ENCODE data around the gene RBMS3.
"Not testable (repeated sequence)": the region's sequence is repeated elsewhere in the genome, so short reads cannot be mapped to it uniquely, and the experiment has no call there.

RBMS3 gene

DNA sequence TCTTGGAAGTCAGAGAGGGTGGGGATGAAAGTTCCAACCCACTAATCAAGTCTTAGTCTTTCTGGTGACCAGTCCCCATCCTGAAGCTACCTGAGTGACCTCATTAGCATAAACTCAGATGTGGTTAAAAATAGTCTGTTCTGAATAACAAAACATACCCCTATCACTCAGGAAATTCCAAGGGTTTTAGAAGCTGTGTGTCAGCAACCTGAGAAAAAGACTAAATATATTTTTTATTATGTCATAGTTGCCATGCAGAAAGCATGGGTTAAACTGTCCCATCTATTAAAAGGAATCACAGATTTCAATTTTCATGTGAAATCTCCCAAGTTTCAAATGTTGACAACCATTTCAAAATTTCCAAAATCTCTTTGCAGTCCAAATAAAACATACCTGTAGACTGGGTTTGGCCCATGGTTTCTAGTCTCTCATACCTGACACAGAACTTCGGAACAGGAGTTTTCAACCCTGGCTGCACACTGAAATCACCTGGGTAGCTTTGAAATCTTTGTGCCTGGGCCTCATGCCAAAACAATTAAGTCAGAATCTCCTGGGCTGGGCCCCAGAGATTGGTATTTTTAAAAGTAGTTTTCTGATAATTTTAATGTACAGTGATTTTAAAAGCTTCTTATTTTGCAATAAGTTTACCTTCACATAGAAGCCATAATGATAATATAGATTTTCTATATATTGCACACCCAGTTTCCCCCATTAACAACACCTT lies 476.3 kb downstream of the RBMS3 start:
- no peak for FAIRE-seq

DNA sequence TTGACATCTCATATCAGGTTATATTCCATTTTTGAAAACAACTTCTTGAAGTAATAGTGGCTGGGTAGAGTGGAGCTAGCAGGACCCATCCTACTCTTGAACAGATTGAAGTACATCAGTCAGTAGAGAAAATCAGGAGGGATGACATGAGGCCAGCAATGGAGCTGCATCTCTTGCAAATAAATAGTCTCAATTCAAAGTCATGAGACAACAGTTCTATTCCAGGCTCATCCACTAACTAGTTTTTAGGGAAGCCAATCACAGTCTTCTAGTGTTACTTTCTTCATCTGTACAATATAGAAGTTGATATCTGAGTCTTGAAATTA lies 477.2 kb downstream of the RBMS3 start:
- no peak for FAIRE-seq

GRCh38 chr3:29758434-29759322 lies 477.8 kb downstream of the RBMS3 start:
- FAIRE-seq = no peak

GRCh38 chr3:29759411-29760225 lies 478.7 kb downstream of the RBMS3 start:
- FAIRE-seq = no peak

DNA sequence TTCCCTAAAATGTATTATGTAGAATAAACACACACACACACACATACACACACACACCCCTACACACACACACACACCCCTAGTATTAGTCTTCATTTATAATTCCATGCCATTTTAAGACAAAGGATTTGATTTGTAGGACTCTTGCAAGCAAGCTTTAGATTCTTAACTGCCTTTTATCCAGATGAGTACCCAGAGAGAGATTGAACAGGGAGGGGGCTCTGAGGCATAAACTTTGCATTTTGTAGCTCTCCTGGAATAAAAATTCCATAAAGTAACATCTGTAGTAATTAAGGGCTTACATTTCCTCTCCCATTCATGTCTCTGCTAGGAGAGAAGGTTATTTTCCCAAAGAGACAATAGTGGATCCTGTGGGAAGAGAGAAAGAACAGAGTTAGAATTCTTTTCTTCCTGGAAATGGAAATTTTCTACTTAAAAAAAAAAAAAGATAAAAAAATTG lies 479.4 kb downstream of the RBMS3 start:
- FAIRE-seq = no peak

GRCh38 chr3:29761517-29761916 lies 480.6 kb downstream of the RBMS3 start:
- no peak for FAIRE-seq

DNA sequence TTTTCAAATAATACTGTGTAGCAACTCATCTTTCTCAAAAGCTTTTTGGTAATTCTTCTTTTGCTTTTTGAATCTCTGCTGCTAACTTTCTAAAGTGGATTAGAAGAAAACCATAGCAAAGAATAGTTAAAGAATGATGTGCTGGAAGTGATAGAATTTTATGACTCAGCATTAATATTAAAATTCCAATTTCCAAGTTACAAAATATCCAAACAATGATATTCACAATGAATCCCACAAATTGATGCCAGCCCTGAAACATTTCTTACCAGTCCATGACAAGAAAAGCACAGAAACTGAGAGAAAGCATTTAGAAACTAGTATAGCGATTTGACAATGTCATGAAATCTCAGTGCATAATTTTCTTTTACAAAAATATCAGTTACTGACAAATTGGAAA lies 482.2 kb downstream of the RBMS3 start:
- no peak for FAIRE-seq

DNA sequence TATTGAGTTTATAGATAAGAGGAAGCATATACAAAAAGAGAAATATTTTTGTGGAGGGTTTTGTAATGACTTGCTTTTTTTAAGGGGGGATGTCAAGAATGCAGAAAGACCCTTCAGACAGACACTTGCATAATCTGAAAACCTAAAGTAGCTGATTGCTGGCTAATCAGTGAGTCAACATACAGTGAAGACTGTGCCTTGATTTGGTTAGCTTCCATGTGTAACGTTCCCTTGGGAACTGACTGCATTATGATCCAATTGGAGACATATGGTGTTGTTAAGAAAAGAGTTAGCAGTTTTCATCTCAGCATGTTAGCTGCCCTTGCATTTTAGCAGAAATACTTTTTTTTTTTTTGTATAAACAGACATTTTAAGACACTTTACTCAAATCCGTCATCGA lies 483.2 kb downstream of the RBMS3 start:
- FAIRE-seq = no peak

DNA sequence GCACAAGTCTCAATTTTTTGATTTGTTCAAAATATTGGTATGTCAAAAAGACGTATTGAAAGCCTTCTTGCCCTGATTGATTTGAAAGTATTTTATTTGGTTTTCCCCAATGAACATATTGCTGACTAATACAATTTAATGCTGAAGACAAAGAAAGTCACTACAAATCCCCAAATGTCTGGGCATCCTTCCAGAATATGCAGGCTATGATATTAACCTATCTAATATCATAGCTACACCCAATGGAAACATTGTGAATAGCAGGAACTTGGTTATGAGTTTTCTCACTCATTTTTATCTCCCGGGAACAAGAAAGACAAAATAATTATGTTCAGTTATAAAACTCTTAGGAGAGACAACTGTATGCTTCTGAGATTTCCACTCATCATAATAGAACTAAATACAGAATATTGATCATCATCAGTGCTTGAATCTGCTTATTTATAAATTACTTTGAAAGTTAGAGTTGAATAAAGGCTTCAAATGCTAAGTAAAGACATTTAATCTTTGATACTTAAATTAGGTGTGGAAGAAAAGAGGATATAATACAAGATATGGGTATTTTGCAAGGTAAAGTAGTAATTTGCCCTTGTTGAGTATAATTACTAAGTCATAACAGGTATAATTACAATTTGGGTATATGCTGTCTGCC lies 483.9 kb downstream of the RBMS3 start:
- peak; percentile 40 for FAIRE-seq

DNA sequence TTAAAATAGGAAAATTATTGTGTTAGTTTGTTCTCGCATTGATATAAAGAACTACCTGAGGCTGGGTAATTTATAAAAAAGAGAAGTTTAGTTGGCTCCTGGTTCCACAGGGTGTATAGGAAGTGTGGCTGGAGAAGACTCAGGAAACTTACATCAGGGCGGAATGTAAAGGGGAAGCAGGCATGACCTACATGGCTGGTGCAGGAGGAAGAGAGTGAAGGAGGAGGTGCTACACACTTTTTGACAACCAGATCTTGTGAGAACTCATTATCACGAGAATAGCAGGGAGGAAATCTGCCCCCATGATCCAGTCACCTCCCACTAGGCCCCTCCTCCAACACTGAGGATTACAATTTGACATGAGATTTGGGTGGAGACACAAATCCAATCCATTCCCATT lies 490.7 kb downstream of the RBMS3 start:
- FAIRE-seq = no peak

DNA sequence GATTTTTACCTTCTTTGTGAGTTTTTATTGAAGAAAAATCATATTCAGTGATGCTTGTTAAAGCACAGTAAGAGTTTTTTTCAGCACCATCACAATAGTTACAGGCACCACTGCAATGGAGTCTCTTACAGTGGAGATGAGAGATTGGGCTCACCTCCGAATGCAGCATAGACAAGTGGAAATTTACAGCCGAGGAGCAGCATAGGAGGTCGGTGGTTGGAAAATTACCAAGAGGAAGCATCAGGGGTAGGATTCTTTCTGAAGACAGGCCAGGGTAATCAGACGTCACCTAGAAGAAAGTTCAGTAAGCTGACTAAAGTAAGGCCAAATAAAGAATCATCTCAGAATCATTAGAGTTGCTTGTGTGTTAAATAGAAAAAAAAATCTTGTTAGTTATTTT lies 491.6 kb downstream of the RBMS3 start:
- FAIRE-seq = no peak

DNA sequence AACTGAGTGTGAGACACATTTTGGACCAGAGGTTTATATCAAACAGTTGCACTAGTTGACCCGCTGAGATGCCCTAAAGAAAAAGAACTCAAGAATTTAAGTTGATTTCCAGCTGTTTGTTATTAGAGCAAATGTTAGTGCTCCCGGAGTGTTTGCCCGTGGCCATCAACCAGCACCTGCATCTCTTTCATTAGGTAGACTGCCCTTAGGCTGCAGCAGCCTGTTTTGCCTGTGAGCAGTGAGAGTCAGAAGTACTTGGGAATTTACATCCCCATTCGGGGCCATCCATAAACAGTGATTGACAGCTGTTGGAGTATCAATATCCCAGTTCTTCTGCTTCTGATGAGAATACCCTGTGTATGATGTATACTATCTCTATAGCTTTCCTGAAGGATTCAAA lies 492.6 kb downstream of the RBMS3 start:
- FAIRE-seq = no peak

- no peak for FAIRE-seq
These were observed 494.5 kb downstream of the RBMS3 start for GRCh38 chr3:29775340-29775739.

DNA sequence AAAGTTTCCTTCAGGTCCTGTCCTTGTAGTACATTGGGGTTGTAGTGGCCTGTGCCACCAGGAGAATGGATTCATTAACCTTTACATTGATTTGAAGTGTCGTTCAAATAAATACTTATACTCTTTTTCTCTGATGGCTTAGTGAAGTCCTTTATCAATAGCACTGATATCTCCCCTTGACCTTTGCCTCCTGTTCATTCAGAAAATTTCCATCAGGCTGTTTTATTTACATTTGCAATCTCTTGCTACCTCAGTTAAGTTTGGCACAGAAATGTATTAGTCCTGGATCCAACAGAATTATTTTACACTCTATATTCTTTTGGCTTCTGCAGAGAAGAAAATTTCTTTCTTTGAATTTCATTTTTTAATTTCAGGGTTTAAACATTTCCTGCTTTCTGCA lies 497.0 kb downstream of the RBMS3 start:
- no peak for FAIRE-seq

DNA sequence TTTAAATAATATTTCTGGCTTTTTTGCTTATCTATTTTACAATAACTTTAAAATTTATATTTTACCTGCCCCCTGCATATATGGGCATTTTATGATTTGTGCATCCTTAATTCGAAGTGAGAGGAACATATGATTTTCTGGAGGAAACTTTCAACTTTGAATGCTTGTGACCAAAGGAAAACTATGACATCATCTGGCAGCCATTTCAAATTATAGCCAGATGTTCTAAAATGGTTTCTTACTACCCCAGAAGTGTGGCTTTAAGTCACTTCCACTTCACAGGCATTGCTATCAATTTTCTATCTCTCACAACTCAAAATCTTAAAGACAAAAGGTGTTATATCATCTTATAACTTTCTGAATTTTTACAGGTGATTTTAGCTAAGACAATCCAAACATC lies 508.8 kb downstream of the RBMS3 start:
- no peak for FAIRE-seq

DNA sequence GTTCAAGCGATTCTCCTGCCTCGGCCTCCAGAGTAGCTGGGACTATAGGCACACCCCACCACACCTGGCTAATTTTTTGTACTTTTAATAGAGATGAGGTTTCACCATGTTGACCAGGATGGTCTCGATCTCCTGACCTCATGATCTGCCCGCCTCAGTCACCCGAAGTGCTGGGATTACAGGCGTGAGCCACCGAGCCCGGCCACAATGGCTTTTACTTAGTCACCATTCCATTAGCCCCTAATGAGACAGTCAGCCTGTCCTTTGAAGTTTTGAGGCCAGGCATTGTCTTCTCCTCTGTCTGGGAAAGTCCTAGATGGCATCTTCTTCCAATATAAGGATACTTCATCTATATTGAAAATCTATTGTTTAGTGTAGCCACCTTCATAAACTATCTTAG lies 515.9 kb downstream of the RBMS3 start:
- FAIRE-seq = no peak

DNA sequence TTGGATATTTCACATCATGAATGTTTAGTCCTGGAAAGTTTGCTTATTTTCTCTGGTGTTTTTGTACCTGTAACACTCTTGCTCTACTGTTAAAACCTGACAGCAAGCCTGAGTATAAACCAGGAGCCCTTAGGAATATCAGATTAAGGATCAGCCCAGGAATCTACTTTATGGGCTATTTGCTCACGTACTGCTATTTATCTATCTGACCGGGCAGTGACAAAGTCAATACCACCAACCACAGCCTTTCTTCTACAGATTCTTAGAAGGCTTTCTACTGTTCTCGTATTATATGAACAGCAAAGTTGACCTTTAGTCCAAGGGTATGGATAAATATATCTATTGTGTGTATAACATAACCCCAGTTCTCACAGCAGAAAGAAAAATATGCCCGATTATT lies 521.2 kb downstream of the RBMS3 start:
- no peak for FAIRE-seq

GRCh38 chr3:29804044-29804443 lies 523.2 kb downstream of the RBMS3 start:
- no peak for FAIRE-seq

GRCh38 chr3:29805757-29806156 lies 524.9 kb downstream of the RBMS3 start:
- no peak for FAIRE-seq

DNA sequence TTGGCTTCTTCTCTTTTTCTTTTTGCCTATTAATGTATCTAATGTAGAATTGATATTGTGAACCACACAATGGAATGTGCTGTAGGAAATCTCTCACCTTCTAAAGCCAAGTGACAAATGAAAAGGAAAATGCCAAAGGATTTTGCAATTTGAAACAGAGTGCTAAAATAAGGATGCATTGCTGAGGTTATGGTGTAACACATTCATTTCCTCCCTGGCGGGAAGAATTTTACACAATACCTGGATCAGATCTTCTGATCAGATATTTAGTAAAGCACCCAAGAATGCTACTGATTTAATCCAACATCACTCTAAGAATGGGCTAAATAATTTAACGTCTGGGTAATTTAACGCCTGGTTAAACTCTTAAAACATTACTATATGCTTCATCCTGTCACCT lies 527.5 kb downstream of the RBMS3 start:
- not testable (repeated sequence) for FAIRE-seq

DNA sequence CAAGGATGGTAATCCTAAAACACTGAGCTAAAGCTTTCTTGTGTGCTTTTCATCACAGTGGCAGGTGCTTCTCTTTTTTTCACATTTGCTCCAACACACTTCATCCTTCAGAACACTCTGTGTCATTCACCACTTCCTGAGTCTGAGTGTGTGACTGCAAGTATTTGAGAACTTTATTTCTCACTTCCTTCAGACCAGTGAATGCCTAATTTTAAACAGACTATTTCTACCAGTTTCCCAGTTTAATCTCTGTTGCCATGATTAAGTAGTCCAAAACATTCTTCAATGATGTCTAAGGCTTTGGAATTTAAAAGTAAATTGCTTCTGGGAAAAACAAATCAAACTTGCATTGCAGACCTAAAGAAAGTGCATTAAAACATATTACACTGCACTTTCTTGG lies 541.2 kb downstream of the RBMS3 start:
- FAIRE-seq = no peak

DNA sequence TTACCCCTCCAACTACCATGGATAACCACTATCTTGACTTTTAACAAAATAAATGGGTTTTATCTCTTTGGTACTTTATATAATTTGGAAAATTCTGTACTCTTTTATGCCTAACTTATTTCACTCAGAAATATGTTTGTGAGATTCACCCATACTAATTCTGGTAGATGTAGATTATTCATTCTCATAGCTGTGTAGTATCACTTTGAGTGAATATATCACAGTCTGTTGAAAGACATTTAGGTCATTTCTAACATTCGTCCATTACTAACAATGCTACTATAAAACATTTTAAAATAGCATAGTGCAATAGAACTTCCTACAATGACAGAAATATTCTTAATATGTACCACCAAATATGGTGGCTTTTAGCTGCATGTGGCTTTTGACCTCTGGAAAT lies 542.4 kb downstream of the RBMS3 start:
- FAIRE-seq = no peak

GRCh38 chr3:29826712-29827111 lies 545.8 kb downstream of the RBMS3 start:
- no peak for FAIRE-seq

Data from G401.6 (cell line).